HepG2 (cell line): ENCODE results near the gene PDZRN4. TPM values are rescaled to one million over a fixed set of nuclear protein-coding genes. Genes with fewer than 3 reads are reported as not detected.
"Not testable (repeated sequence)": the region's sequence is repeated elsewhere in the genome, so short reads cannot be mapped to it uniquely, and the experiment has no call there.

Source experiments
- ATAC-seq: fragments of 200-7000 bp; cut with Tn5 transposase; 3 replicates; pipeline ENCODE4 v1.9.1; 2020; ENCODE audit warnings: mild to moderate bottlenecking, moderate library complexity
- BruUV-seq: library from RNA; stranded (reverse); fragments of 400-500 nt; replicated peaks from 2 replicates; lab custom pipeline; 2021; lab: Mats Ljungman, UMichigan
- CTCF ChIA-PET: fragments of 300-600 bp; formaldehyde crosslinking; extraction: SDS; loops from one replicate; lab custom pipeline; 2021; ENCODE audit warnings: low total read pairs, inconsistent platforms, low intra/inter-chr PET ratio; lab: Yijun Ruan, JAX
- POLR2A ChIA-PET: fragments of 350-600 bp; sonication (Branson Sonifier 250); formaldehyde crosslinking; loops from one replicate; lab custom pipeline; 2020; ENCODE audit warnings: antibody characterized with exemption, inconsistent platforms; lab: Yijun Ruan, JAX
- DNase-seq: peaks from one replicate; pipeline ENCODE4 v3.0.0-alpha.2; 2015; ENCODE audit warnings: low spot score
- FAIRE-seq: peaks from 3 replicates; lab custom pipeline; 2011; peaks lifted over from hg19 to GRCh38; lab: Jason Lieb, UNC
- H2AFZ ChIP-seq: one replicate; pipeline ENCODE4 v1.6.1; 2011; ENCODE audit warnings: low read length, inconsistent platforms
- H3K27ac ChIP-seq: fragments of 300-600 bp; 3 replicates; pipeline ENCODE4 v1.8.0; 2011; ENCODE audit warnings: mixed run types, mild to moderate bottlenecking, mixed read lengths, low read length, inconsistent platforms; ENCODE audit not compliant: insufficient read depth; ENCODE audit errors: extremely low read length
- H3K27me3 ChIP-seq, 2 experiments: fragments of 200-600 bp in 1 of 2; 2 replicates in 1 of 2; 3 replicates in 1 of 2; pipeline versions ENCODE4 v1.6.0 to v1.8.0; 2011; ENCODE audit warnings: low read length in 2 of 2, mild to moderate bottlenecking in 2 of 2, moderate library complexity in 2 of 2, inconsistent platforms in 1 of 2; ENCODE audit not compliant: insufficient read depth in 2 of 2, control insufficient read depth in 1 of 2
- H3K36me3 ChIP-seq, 2 experiments: fragments of 200-600 bp in 1 of 2; replicated peaks in 1 of 2; 2 replicates in 1 of 2; 3 replicates in 1 of 2; pipeline versions ENCODE4 v1.5.1 to v1.8.0; 2011; ENCODE audit warnings: low read length in 2 of 2, inconsistent platforms in 1 of 2; ENCODE audit not compliant: insufficient read depth in 2 of 2, control insufficient read depth in 1 of 2
- H3K4me1 ChIP-seq: 2 replicates; pipeline ENCODE4 v1.5.1; 2012; ENCODE audit warnings: low read length, inconsistent platforms; ENCODE audit not compliant: insufficient read depth
- H3K4me2 ChIP-seq: 2 replicates; pipeline ENCODE4 v1.6.0; 2011; ENCODE audit warnings: low read depth, low read length, inconsistent platforms
- H3K4me3 ChIP-seq, 3 experiments: fragments of 200-600 bp in 1 of 3; sonication (generic), shearing (Covaris generic) in 1 of 3; replicated peaks in 1 of 3; 2 replicates each; pipeline ENCODE4 v1.5.1; 2011 to 2016; ENCODE audit warnings: low read length in 3 of 3, inconsistent platforms in 2 of 3, low read depth in 2 of 3, mild to moderate bottlenecking in 2 of 3, control low read depth in 1 of 3, mixed read lengths in 1 of 3; ENCODE audit not compliant: insufficient read depth in 1 of 3
- H3K79me2 ChIP-seq: one replicate; pipeline ENCODE4 v1.6.1; 2011; ENCODE audit warnings: low read length, inconsistent platforms; ENCODE audit not compliant: insufficient read depth
- H3K9ac ChIP-seq: 2 replicates; pipeline ENCODE4 v1.6.0; 2011; ENCODE audit warnings: mild to moderate bottlenecking, low read depth, low read length, inconsistent platforms; ENCODE audit not compliant: insufficient read depth
- H3K9me3 ChIP-seq: 2 replicates; pipeline ENCODE4 v1.5.1; 2012; ENCODE audit warnings: mild to moderate bottlenecking, low read length
- H4K20me1 ChIP-seq: 2 replicates; pipeline ENCODE4 v1.6.0; 2011; ENCODE audit warnings: inconsistent platforms, mild to moderate bottlenecking, low read length, moderate library complexity; ENCODE audit not compliant: insufficient read depth
- ARHGAP35 ChIP-seq: sonication (generic); formaldehyde crosslinking; IDR thresholded peaks from 2 replicates; pipeline ENCODE4 v1.9.0; 2022; ENCODE audit warnings: mild to moderate bottlenecking, inconsistent platforms, moderate library complexity, missing genetic modification reagents, borderline replicate concordance
- ATF7 ChIP-seq, 2 experiments: fragments of 450-650 bp in 1 of 2; sonication (generic) in 1 of 2; formaldehyde crosslinking in 1 of 2; IDR thresholded peaks; 2 replicates each; pipeline versions ENCODE4 v1.4.0 to v1.6.1; 2016 to 2020; ENCODE audit warnings: antibody characterized with exemption in 1 of 2, mild to moderate bottlenecking in 1 of 2, missing genetic modification reagents in 1 of 2
- CREB1 ChIP-seq, 2 experiments: fragments of 450-650 bp in 1 of 2; IDR thresholded peaks; 2 replicates each; pipeline ENCODE4 v1.6.1; 2016 to 2017; ENCODE audit warnings: control low read depth in 1 of 2, mild to moderate bottlenecking in 1 of 2, missing compliant biosample characterization in 1 of 2, missing genetic modification characterization in 1 of 2
- LBX2 ChIP-seq: sonication (generic); formaldehyde crosslinking; IDR thresholded peaks from 2 replicates; pipeline ENCODE4 v1.5.0; 2020; ENCODE audit warnings: missing genetic modification reagents, mild to moderate bottlenecking, borderline replicate concordance
- RARA ChIP-seq: IDR thresholded peaks from 2 replicates; pipeline ENCODE4 v1.6.1; 2016; ENCODE audit warnings: missing genetic modification reagents, missing compliant biosample characterization
- TCF7 ChIP-seq: sonication (generic); IDR thresholded peaks from 2 replicates; pipeline ENCODE4 v1.6.1; 2016; ENCODE audit warnings: antibody characterized with exemption, low read depth
- WGBS: methylation state at CpG from one replicate; pipeline ENCODE4 v1.1.6; 2017; ENCODE audit warnings: low lambda C conversion rate; 5-methylcytosine and 5-hydroxymethylcytosine counted together
- in situ Hi-C: cut with HindIII; loops from 2 replicates; pipeline ENCODE4 v1.10.0; 2017; ENCODE audit warnings: low pct_unique_long_range_greater_than_20kb; ENCODE audit not compliant: extremely low pct_ligation_motif_present
- intact Hi-C: fragments of 100-400 bp; cut with micrococcal nuclease; formaldehyde crosslinking; loops from one replicate; pipeline ENCODE4 v1.10.0; 2022; ENCODE audit not compliant: unreplicated experiment
- polyA plus RNA-seq, 8 experiments: library from polyadenylated mRNA; depleted of rRNA in 3 of 8; stranded (reverse) in 7 of 8; unstranded in 1 of 8; fragments of >200 nt; fragmentation: Illumina TruSeq in 4 of 8; extraction: Trizol in 4 of 8; gene quantifications; 2 replicates each; pipeline versions ENCODE4 v1.2.1 to v1.2.3, GENCODE V29; 2011 to 2016; ENCODE audit warnings: low read depth in 4 of 8, missing spikeins in 1 of 8, mixed read lengths in 1 of 8; ENCODE audit not compliant: insufficient read depth in 1 of 8
- total RNA-seq, 5 experiments: library from RNA; depleted of rRNA; stranded (reverse); fragments of >200 nt; fragmentation: Illumina TruSeq; extraction: Trizol; gene quantifications; 2 replicates each; pipeline ENCODE4 v1.2.3, GENCODE V29; 2016; ENCODE audit warnings: low read depth in 1 of 5

Gene PDZRN4
- total and polyA plus RNA-seq, 2 of the 13 experiments (the other 11 are each of a cell fraction or from before 2014, with no cell fraction given), result not detected

- CTCF ChIA-PET, result no interaction called here
- FAIRE-seq (no peak), ATAC-seq (no peak)
- Histone ChIP-seq H3K9ac (no peak overlapping the region), H3K4me3 (no peak overlapping the region), H3K9me3 (no peaks in the 10 kb centered on the region), H3K4me1 (no peaks in the 10 kb centered on the region), H3K4me2 (no peak overlapping the region), H3K27me3 (no peaks in the 10 kb centered on the region)
- BruUV-seq, result no TSS peak
- TF ChIP-seq TCF7 (no peak), ATF7 (IDR thresholded peaks at IDR 0.05) (peak; percentile 60), ATF7 (CRISPR knock-in tag; IDR thresholded peaks at IDR 0.05) (no peak), ARHGAP35 (no peak), LBX2 (CRISPR knock-in tag) (no peak)
- TF ChIP-seq, all 625 proteins: peak for 1
- Histone ChIP-seq H3K36me3 (no peaks in the 10 kb centered on the region), H2AFZ (no peak overlapping the region), H3K27ac (no peak overlapping the region), H4K20me1 (no peaks in the 10 kb centered on the region), H3K79me2 (no peaks in the 10 kb centered on the region)
- POLR2A ChIA-PET, result no interaction called here
- in situ Hi-C loops, result no loop called here
- intact Hi-C loops, result no loop called here
- no peak for DNase-seq
- 36% methylated on average over 1 of the region's 1 CpG for WGBS
Measured at GRCh38 chr12:41537522-41537921, 349.4 kb downstream of the PDZRN4 start.

GRCh38 chr12:41545761-41546160 is 357.6 kb downstream of the PDZRN4 start:
- ChIA-PET POLR2A (no interaction called here), CTCF (no interaction called here)
- DNase-seq, result no peak
- H4K20me1 ChIP-seq, result no peaks in the 10 kb centered on the region
- no peaks in the 10 kb centered on the region for H3K79me2 ChIP-seq
- H3K4me2 ChIP-seq, result no peak overlapping the region
- WGBS, result 0% methylated on average over 6 of the region's 6 CpGs
- no peak overlapping the region for H3K27ac ChIP-seq
- FAIRE-seq, result no peak
- no peak overlapping the region for H2AFZ ChIP-seq
- no peak overlapping the region for H3K9ac ChIP-seq
- no peaks in the 10 kb centered on the region for H3K9me3 ChIP-seq
- H3K27me3 ChIP-seq, result no peaks in the 10 kb centered on the region
- no peak for ATAC-seq
- in situ Hi-C loops (no loop called here), intact Hi-C loops (no loop called here)
- H3K36me3 ChIP-seq, result no peaks in the 10 kb centered on the region
- no peaks in the 10 kb centered on the region for H3K4me1 ChIP-seq
- no peak overlapping the region for H3K4me3 ChIP-seq
- TF ChIP-seq CREB1 (IDR thresholded peaks at IDR 0.05) (peak; percentile 46; the same call in 1 of the 2 replicates), CREB1 (CRISPR knock-in tag; IDR thresholded peaks at IDR 0.05) (no peak), RARA (no peak), ATF7 (IDR thresholded peaks at IDR 0.05) (peak; percentile 91), ATF7 (CRISPR knock-in tag; IDR thresholded peaks at IDR 0.05) (no peak)
- BruUV-seq, result no TSS peak

GRCh38 chr12:41547071-41547470 is 359.0 kb downstream of the PDZRN4 start:
- H3K9me3 ChIP-seq, intact Hi-C loops, H3K4me3 ChIP-seq, H3K79me2 ChIP-seq, H2AFZ ChIP-seq, POLR2A ChIA-PET, H4K20me1 ChIP-seq, ATAC-seq, BruUV-seq, in situ Hi-C loops, FAIRE-seq, CTCF ChIA-PET, DNase-seq, H3K36me3 ChIP-seq, H3K27ac ChIP-seq, H3K9ac ChIP-seq, H3K27me3 ChIP-seq, H3K4me1 ChIP-seq, H3K4me2 ChIP-seq: not testable (repeated sequence)
- WGBS, result 0% methylated on average over 1 of the region's 1 CpG
